Spinal cord (tissue), 10 donors: ENCODE measurements around the gene SLC29A3. TPM values are rescaled to one million over a fixed set of nuclear protein-coding genes. Genes with fewer than 3 reads are reported as not detected.

ENCODE experiments used
- DNase-seq, 6 donors: peaks; one replicate each; pipeline versions ENCODE4 v3.0.0 to v3.0.0-alpha.2; 2013 to 2015; ENCODE audit warnings: low spot score in 6 of 6, low read depth in 4 of 6
- H3K27ac ChIP-seq: one replicate; pipeline ENCODE4 v1.5.1; 2013; ENCODE audit warnings: low read depth, low read length, control low read depth
- H3K27me3 ChIP-seq: one replicate; pipeline ENCODE4 v1.6.1; 2013; ENCODE audit warnings: low read length; ENCODE audit not compliant: control insufficient read depth, insufficient read depth
- H3K36me3 ChIP-seq: one replicate; pipeline ENCODE4 v1.6.1; 2013; ENCODE audit warnings: low read length; ENCODE audit not compliant: control insufficient read depth, insufficient read depth
- H3K4me1 ChIP-seq: one replicate; pipeline ENCODE4 v1.6.1; 2013; ENCODE audit warnings: low read length; ENCODE audit not compliant: control insufficient read depth, insufficient read depth
- H3K4me3 ChIP-seq: one replicate; pipeline ENCODE4 v1.5.1; 2013; ENCODE audit warnings: low read depth, low read length, control low read depth
- H3K9me3 ChIP-seq: one replicate; pipeline ENCODE4 v1.6.1; 2013; ENCODE audit warnings: low read length; ENCODE audit not compliant: control insufficient read depth, insufficient read depth
- WGBS: methylation state at CpG from one replicate; pipeline ENCODE4 v1.1.5; 2013; ENCODE audit warnings: missing lambda C conversion rate; ENCODE audit not compliant: insufficient coverage; 5-methylcytosine and 5-hydroxymethylcytosine counted together
- polyA plus RNA-seq, 2 donors: library from polyadenylated mRNA; unstranded; fragments of 120-200 nt; gene quantifications; one replicate each; pipeline ENCODE4 v1.2.1, GENCODE V29; 2013; ENCODE audit not compliant: insufficient read length in 2 of 2
- total RNA-seq, 2 donors: library from RNA; depleted of rRNA in 1 of 2; stranded (reverse); fragments of 120-200 nt in 1 of 2; fragments of >200 nt in 1 of 2; gene quantifications; one replicate each; pipeline versions ENCODE4 v1.2.3 to v1.2.4, GENCODE V29; 2013 to 2014
- donor health status: healthy.

SLC29A3 gene
- total and polyA plus RNA-seq, 4 donors, result 2.7 to 9.3 (median 6.1) TPM

DNA sequence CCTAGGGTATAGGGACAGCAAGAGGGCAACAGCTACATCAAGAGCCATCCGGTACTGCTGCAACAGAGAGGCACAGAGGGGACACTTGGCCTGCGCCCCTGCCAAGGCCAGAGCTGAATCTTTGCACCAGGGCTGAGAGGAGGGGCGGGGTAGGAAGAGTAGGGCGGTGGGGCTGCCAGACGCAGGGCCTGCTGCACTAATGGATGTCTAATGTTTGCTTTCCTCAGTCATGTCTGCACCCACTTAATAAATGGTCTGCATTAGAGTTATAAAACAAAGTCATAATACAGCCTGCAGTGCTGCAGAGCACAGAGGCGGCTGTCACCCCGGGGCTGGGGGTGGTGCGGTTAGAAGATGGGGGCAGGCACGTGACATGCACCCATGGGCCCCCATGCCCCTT, 42.2 kb upstream of the SLC29A3 start:
- WGBS, result 90% methylated on average over 8 of the region's 9 CpGs
- Histone ChIP-seq H3K4me3 (no peak overlapping the region), H3K9me3 (no peaks in the 10 kb centered on the region), H3K27ac (no peak overlapping the region), H3K4me1 (peaks cover 48% of the 10 kb centered on the region), H3K36me3 (peaks cover 9% of the 10 kb centered on the region), H3K27me3 (no peaks in the 10 kb centered on the region)
- no peak for DNase-seq

- no peak for DNase-seq
- no peaks in the 10 kb centered on the region for H3K27me3 ChIP-seq
- 91% methylated on average over 9 of the region's 11 CpGs for WGBS
- peaks cover 47% of the 10 kb centered on the region for H3K4me1 ChIP-seq
- no peaks in the 10 kb centered on the region for H3K9me3 ChIP-seq
- peaks cover 17% of the 10 kb centered on the region for H3K36me3 ChIP-seq
- no peak overlapping the region for H3K27ac ChIP-seq
- H3K4me3 ChIP-seq, result no peak overlapping the region
Measured at GRCh38 chr10:71277914-71278665, 41.0 kb upstream of the SLC29A3 start.

- Histone ChIP-seq H3K9me3 (no peaks in the 10 kb centered on the region), H3K27ac (no peak overlapping the region), H3K36me3 (peaks cover 17% of the 10 kb centered on the region), H3K4me3 (no peak overlapping the region), H3K27me3 (no peaks in the 10 kb centered on the region), H3K4me1 (peaks cover 54% of the 10 kb centered on the region)
- 49% methylated on average over 15 of the region's 19 CpGs for WGBS
- DNase-seq, result peak in 1 of 6 donors; percentile 71
Measured at GRCh38 chr10:71278691-71279588, 40.1 kb upstream of the SLC29A3 start.

DNA sequence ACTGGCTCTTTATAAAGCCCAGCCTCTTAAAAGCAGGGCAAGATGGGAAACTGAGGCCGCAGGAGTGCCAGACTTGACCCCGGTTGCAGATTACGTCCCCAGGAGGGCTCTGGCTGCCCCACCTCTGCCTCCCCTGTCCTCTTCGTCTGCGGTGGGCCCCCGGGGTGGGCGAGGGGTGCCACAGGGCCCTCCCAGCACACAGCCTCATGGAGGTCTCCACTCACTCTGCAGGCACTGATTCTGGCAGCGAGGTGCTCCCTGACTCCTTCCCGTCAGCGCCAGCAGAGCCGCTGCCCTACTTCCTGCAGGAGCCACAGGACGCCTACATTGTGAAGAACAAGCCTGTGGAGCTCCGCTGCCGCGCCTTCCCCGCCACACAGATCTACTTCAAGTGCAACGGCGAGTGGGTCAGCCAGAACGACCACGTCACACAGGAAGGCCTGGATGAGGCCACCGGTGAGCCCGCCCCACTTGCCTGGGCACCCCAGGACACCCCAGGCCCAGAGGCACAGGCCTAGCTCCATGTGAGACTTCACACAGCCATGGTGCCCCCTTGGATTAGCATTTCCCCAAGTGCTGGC, 39.4 kb upstream of the SLC29A3 start:
- Histone ChIP-seq H3K36me3 (peaks cover 19% of the 10 kb centered on the region), H3K4me1 (peaks cover 61% of the 10 kb centered on the region), H3K27me3 (no peaks in the 10 kb centered on the region), H3K4me3 (no peak overlapping the region), H3K27ac (no peak overlapping the region), H3K9me3 (no peaks in the 10 kb centered on the region)
- WGBS, result 82% methylated on average over 22 of the region's 22 CpGs
- no peak for DNase-seq

GRCh38 chr10:71280216-71280615, 38.8 kb upstream of the SLC29A3 start:
- Histone ChIP-seq H3K4me1 (peaks cover 62% of the 10 kb centered on the region), H3K27ac (no peak overlapping the region), H3K27me3 (no peaks in the 10 kb centered on the region), H3K4me3 (no peak overlapping the region), H3K9me3 (no peaks in the 10 kb centered on the region), H3K36me3 (peaks cover 22% of the 10 kb centered on the region)
- WGBS, result 80% methylated on average over 1 of the region's 5 CpGs
- DNase-seq, result no peak

- no peak for DNase-seq
- H3K27me3 ChIP-seq, result no peaks in the 10 kb centered on the region
- no peaks in the 10 kb centered on the region for H3K9me3 ChIP-seq
- H3K4me3 ChIP-seq, result no peak overlapping the region
- no peak overlapping the region for H3K27ac ChIP-seq
- H3K36me3 ChIP-seq, result peaks cover 26% of the 10 kb centered on the region
- 25% methylated on average over 2 of the region's 3 CpGs for WGBS
- H3K4me1 ChIP-seq, result peaks cover 62% of the 10 kb centered on the region
Measured at GRCh38 chr10:71280825-71281224, 38.2 kb upstream of the SLC29A3 start.

DNA sequence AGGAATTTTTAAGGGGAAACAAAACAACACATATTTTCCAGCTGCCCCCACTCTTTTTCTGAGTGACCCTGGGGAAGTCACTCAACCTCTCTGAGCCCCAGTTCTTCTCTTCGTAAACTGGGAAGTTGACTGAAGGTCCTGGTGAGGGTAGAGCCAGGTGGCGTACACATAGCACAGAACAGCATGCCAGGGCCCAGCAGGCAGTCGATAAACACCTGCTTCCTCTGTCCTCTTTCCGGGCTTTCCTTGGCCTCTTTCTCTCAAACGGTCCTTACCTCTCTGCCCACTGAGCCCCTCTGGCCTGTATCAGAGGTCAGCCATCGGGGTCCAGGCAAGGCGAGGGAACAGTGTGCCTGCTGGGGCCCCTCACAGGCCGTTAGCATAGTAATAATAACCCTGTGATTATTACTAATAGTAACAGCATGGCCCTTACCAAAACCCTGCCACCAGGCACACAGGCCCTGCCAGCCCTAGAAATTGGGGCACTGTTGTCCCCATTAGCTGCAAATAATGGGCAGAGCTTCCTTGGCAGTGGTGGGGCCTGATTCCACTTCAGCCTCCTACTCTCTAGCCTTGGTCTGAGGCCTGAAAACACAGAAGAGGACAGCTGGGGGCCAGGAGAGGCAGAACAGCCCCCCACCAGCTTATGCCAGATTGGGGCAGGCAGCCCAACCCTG, 37.3 kb upstream of the SLC29A3 start:
- Histone ChIP-seq H3K4me1 (peaks cover 59% of the 10 kb centered on the region), H3K27me3 (no peaks in the 10 kb centered on the region), H3K36me3 (peaks cover 34% of the 10 kb centered on the region), H3K9me3 (no peaks in the 10 kb centered on the region), H3K4me3 (no peak overlapping the region), H3K27ac (no peak overlapping the region)
- DNase-seq, result no peak
- 82% methylated on average over 5 of the region's 8 CpGs for WGBS

- H3K4me3 ChIP-seq, result no peak overlapping the region
- 100% methylated on average over 2 of the region's 2 CpGs for WGBS
- DNase-seq, result no peak
- peaks cover 35% of the 10 kb centered on the region for H3K36me3 ChIP-seq
- H3K4me1 ChIP-seq, result peaks cover 53% of the 10 kb centered on the region
- no peak overlapping the region for H3K27ac ChIP-seq
- no peaks in the 10 kb centered on the region for H3K9me3 ChIP-seq
- no peaks in the 10 kb centered on the region for H3K27me3 ChIP-seq
Measured at GRCh38 chr10:71282323-71282680, 36.8 kb upstream of the SLC29A3 start.

DNA sequence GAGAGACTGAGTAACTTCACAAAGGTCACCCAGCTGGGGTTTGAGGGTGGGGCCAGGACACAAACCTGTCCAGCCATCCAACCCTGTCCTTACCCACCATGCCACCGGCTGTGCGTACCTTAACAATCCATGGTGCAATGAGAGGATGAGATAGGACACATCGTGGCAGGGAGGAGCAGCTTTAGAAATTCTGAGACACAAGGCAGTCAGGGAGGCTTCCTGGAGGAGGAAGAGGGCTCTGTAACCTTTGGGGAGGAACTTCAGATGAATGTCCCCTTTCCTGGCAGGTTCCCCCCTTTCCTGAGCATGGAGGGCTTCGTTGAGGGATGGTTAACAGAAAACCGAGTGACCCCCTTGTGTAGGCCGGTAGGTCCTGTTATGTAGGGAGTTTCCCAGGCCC, 35.6 kb upstream of the SLC29A3 start:
- peaks cover 43% of the 10 kb centered on the region for H3K36me3 ChIP-seq
- no peak overlapping the region for H3K27ac ChIP-seq
- H3K27me3 ChIP-seq, result no peaks in the 10 kb centered on the region
- DNase-seq, result no peak
- H3K4me1 ChIP-seq, result peaks cover 46% of the 10 kb centered on the region
- no peaks in the 10 kb centered on the region for H3K9me3 ChIP-seq
- 68% methylated on average over 6 of the region's 6 CpGs for WGBS
- no peak overlapping the region for H3K4me3 ChIP-seq
